Thyroid gland (tissue), 4 donors: ENCODE data around the gene RASGRP4. TPM values are rescaled to one million over a fixed set of nuclear protein-coding genes. Genes with fewer than 3 reads are reported as not detected.
A peak's percentile ranks its signal among the peaks of the same experiment; 100 is the strongest.

Experiments used
- DNase-seq, 2 donors: peaks; one replicate each; pipeline ENCODE4 v3.0.0-alpha.2; 2019
- H3K27ac ChIP-seq, 3 donors: fragments of 200-600 bp; sonication (generic); 1 replicate in 2 of 3; 2 replicates in 1 of 3; pipeline ENCODE4 v1.5.1; 2016 to 2019; ENCODE audit warnings: mild to moderate bottlenecking in 1 of 3, moderate library complexity in 1 of 3
- H3K27me3 ChIP-seq: fragments of 200-600 bp; sonication (generic); one replicate; pipeline ENCODE4 v1.5.1; 2019
- H3K36me3 ChIP-seq, 2 donors: fragments of 200-600 bp; sonication (generic); one replicate each; pipeline ENCODE4 v1.5.1; 2016 to 2019
- H3K4me1 ChIP-seq, 2 donors: fragments of 200-600 bp; sonication (generic); one replicate each; pipeline ENCODE4 v1.5.1; 2017 to 2019
- H3K4me3 ChIP-seq, 3 donors: fragments of 200-600 bp; sonication (generic); replicated peaks in 1 of 3; 1 replicate in 2 of 3; 2 replicates in 1 of 3; pipeline ENCODE4 v1.5.1; 2016; ENCODE audit warnings: mild to moderate bottlenecking in 1 of 3
- H3K9me3 ChIP-seq: fragments of 200-600 bp; sonication (generic); one replicate; pipeline ENCODE4 v1.5.1; 2017
- CTCF ChIP-seq, 6 experiments: fragments of 200-600 bp in 3 of 6; fragments of 450-650 bp in 3 of 6; sonication (generic) in 3 of 6; IDR thresholded peaks; one replicate each; pipeline ENCODE4 v1.5.1; 2016 to 2019; ENCODE audit warnings: antibody characterized with exemption in 6 of 6, mild to moderate bottlenecking in 2 of 6, inconsistent platforms in 1 of 6, moderate library complexity in 1 of 6
- POLR2A ChIP-seq, 2 donors: fragments of 450-650 bp; IDR thresholded peaks; one replicate each; pipeline ENCODE4 v1.6.1; 2017; ENCODE audit warnings: antibody characterized with exemption in 2 of 2, mild to moderate bottlenecking in 2 of 2, moderate library complexity in 1 of 2
- WGBS, 2 donors: methylation state at CpG; one replicate each; pipeline ENCODE4 v1.1.5; 2017; 5-methylcytosine and 5-hydroxymethylcytosine counted together
- intact Hi-C: fragments of 100-400 bp; cut with DNase I; formaldehyde crosslinking; loops from one replicate; pipeline ENCODE4 v1.15.1; 2023
- total RNA-seq, 4 donors: library from RNA; depleted of rRNA; stranded (reverse); fragments of >200 nt; gene quantifications; one replicate each; pipeline ENCODE4 v1.2.3, GENCODE V29; 2016

Gene RASGRP4
- total RNA-seq, 4 donors from 2014 or later: 0.89 to 1.7 (median 1.2) TPM

GRCh38 chr19:38402967-38403674, 22.9 kb downstream of the RASGRP4 start, which contains the start of gene FAM98C:
TSS of gene FAM98C (plus strand) at chr19:38403093. CDS start at chr19:38403154, 61 bp downstream.
- Histone ChIP-seq H3K4me1 (peaks cover 5 to 7% of the 10 kb centered on the region in 2 donors), H3K36me3 (no peaks in the 10 kb centered on the region), H3K27me3 (no peaks in the 10 kb centered on the region), H3K27ac (peak within 1 kb of the TSS; percentile 56 to 86 (median 72)), H3K4me3 (peak within 1 kb of the TSS; percentile 68 to 99 (median 86)), H3K9me3 (no peaks in the 10 kb centered on the region)
- WGBS, 2 donors: 0 to 1% methylated on average over 12 to 33 of the region's 82 CpGs
- peak; percentile 96 for DNase-seq
- TF ChIP-seq POLR2A (IDR thresholded peaks at IDR 0.05) (peak in 1 of 2 donors; percentile 67), CTCF (IDR thresholded peaks at IDR 0.05) (peak; percentile 73 to 99 (median 98))
- intact Hi-C loops: loop anchor here (2.0 to 10.0 kb wide), 2 partner anchors 232 to 522 kb away; no protein-coding TSS in a partner anchor

- no peak for DNase-seq
- H3K27ac ChIP-seq: no peak overlapping the region
- H3K4me1 ChIP-seq: peaks cover 5 to 7% of the 10 kb centered on the region in 2 donors
- intact Hi-C loops: loop anchor here (2.0 to 10.0 kb wide), 2 partner anchors 232 to 522 kb away; no protein-coding TSS in a partner anchor
- peak overlapping the region in 1 of 3 donors; percentile 26 for H3K4me3 ChIP-seq
- TF ChIP-seq POLR2A (IDR thresholded peaks at IDR 0.05) (no peak), CTCF (IDR thresholded peaks at IDR 0.05) (no peak)
- no peaks in the 10 kb centered on the region for H3K36me3 ChIP-seq
- H3K27me3 ChIP-seq: no peaks in the 10 kb centered on the region
- WGBS, 2 donors: 2 to 11% methylated on average over 8 to 18 of the region's 18 CpGs
- no peaks in the 10 kb centered on the region for H3K9me3 ChIP-seq
Measured at GRCh38 chr19:38402623-38402966, 23.4 kb downstream of the RASGRP4 start.

- peaks cover 5 to 7% of the 10 kb centered on the region in 2 donors for H3K4me1 ChIP-seq
- intact Hi-C loops: loop anchor here (10.0 kb wide), 1 partner anchor 524 kb away; no protein-coding TSS in a partner anchor
- H3K9me3 ChIP-seq: no peaks in the 10 kb centered on the region
- no peak for DNase-seq
- H3K27ac ChIP-seq: no peak overlapping the region
- H3K27me3 ChIP-seq: no peaks in the 10 kb centered on the region
- H3K4me3 ChIP-seq: no peak overlapping the region
- H3K36me3 ChIP-seq: no peaks in the 10 kb centered on the region
- WGBS, 2 donors: 66 to 80% methylated on average over 3 of the region's 3 CpGs
- TF ChIP-seq POLR2A (IDR thresholded peaks at IDR 0.05) (no peak), CTCF (IDR thresholded peaks at IDR 0.05) (no peak)
Measured at GRCh38 chr19:38401148-38401547, 24.9 kb downstream of the RASGRP4 start.

GRCh38 chr19:38400361-38400760, 25.7 kb downstream of the RASGRP4 start:
- Histone ChIP-seq H3K27ac (no peak overlapping the region), H3K4me3 (no peak overlapping the region), H3K27me3 (no peaks in the 10 kb centered on the region), H3K4me1 (peaks cover 5 to 7% of the 10 kb centered on the region in 2 donors), H3K9me3 (no peaks in the 10 kb centered on the region), H3K36me3 (no peaks in the 10 kb centered on the region)
- intact Hi-C loops: loop anchor here (10.0 kb wide), 1 partner anchor 524 kb away; no protein-coding TSS in a partner anchor
- TF ChIP-seq POLR2A (IDR thresholded peaks at IDR 0.05) (no peak), CTCF (IDR thresholded peaks at IDR 0.05) (no peak)
- no peak for DNase-seq
- 56 to 62% methylated on average over 5 of the region's 5 CpGs for WGBS, 2 donors

GRCh38 chr19:38399537-38399936, 26.5 kb downstream of the RASGRP4 start:
- Histone ChIP-seq H3K9me3 (no peaks in the 10 kb centered on the region), H3K4me1 (peaks cover 5 to 8% of the 10 kb centered on the region in 2 donors), H3K4me3 (no peak overlapping the region), H3K27me3 (no peaks in the 10 kb centered on the region), H3K27ac (no peak overlapping the region), H3K36me3 (no peaks in the 10 kb centered on the region)
- WGBS, 2 donors: 86 to 93% methylated on average over 1 of the region's 1 CpG
- intact Hi-C loops: no loop called here
- TF ChIP-seq POLR2A (IDR thresholded peaks at IDR 0.05): no peak
- TF ChIP-seq CTCF (IDR thresholded peaks at IDR 0.05): no peak
- DNase-seq: no peak
